Ovary (tissue), 9 donors: Measurements from ENCODE around the gene ATP6V1B1. TPM values are rescaled to one million over a fixed set of nuclear protein-coding genes. Genes with fewer than 3 reads are reported as not detected.

Source experiments
- DNase-seq, 5 donors: peaks; one replicate each; pipeline ENCODE4 v3.0.0-alpha.2; 2019 to 2020
- H3K27ac ChIP-seq, 2 donors: fragments of 200-600 bp; one replicate each; pipeline versions ENCODE4 v1.5.1 to v1.8.0; 2019 to 2022
- H3K27me3 ChIP-seq: fragments of 200-600 bp; one replicate; pipeline ENCODE4 v1.8.0; 2022
- H3K36me3 ChIP-seq: fragments of 200-600 bp; sonication (generic); one replicate; pipeline ENCODE4 v1.5.1; 2019
- H3K4me1 ChIP-seq: one replicate; pipeline ENCODE4 v1.8.1; 2013; ENCODE audit warnings: mild to moderate bottlenecking, moderate library complexity; ENCODE audit not compliant: insufficient read depth
- H3K4me3 ChIP-seq: fragments of 200-600 bp; sonication (generic); one replicate; pipeline ENCODE4 v1.5.1; 2017
- H3K9me3 ChIP-seq, 2 donors: fragments of 200-600 bp in 1 of 2; sonication (generic) in 1 of 2; one replicate each; pipeline versions ENCODE4 v1.5.1 to v1.8.1; 2013 to 2019; ENCODE audit warnings: mild to moderate bottlenecking in 1 of 2, moderate library complexity in 1 of 2
- CTCF ChIP-seq, 3 donors: fragments of 450-650 bp in 2 of 3; fragments of 200-600 bp in 1 of 3; IDR thresholded peaks; one replicate each; pipeline versions ENCODE4 v1.5.1 to v1.8.0; 2016 to 2022; ENCODE audit warnings: antibody characterized with exemption in 3 of 3, mild to moderate bottlenecking in 1 of 3
- EP300 ChIP-seq: sonication (generic); formaldehyde crosslinking; IDR thresholded peaks from one replicate; pipeline ENCODE4 v1.6.1; 2017; ENCODE audit warnings: antibody characterized with exemption
- POLR2A ChIP-seq: fragments of 450-650 bp; IDR thresholded peaks from one replicate; pipeline ENCODE4 v1.6.1; 2017; ENCODE audit warnings: antibody characterized with exemption, mild to moderate bottlenecking, moderate library complexity
- WGBS, 3 donors: extraction: QIAGEN DNeasy Blood & Tissue Kit in 1 of 3; methylation state at CpG; one replicate each; pipeline versions ENCODE4 v1.1.5 to v1.1.7; 2013 to 2017; 5-methylcytosine and 5-hydroxymethylcytosine counted together
- intact Hi-C, 4 donors: fragments of 100-400 bp; cut with DNase I; formaldehyde crosslinking; loops; one replicate each; pipeline versions ENCODE4 v1.11.0 to v1.15.1; 2022 to 2023
- polyA plus RNA-seq, 2 donors: library from polyadenylated mRNA; stranded (reverse); fragments of 200-250 nt in 1 of 2; fragments of 350-450 nt in 1 of 2; fragmentation: Illumina TruSeq in 1 of 2; extraction: RNeasy Lipid Tissue Mini Kit (QIAGEN cat#74804) in 1 of 2; gene quantifications; one replicate each; pipeline ENCODE4 v1.2.3, GENCODE V29; 2013 to 2014
- total RNA-seq, 7 donors: library from RNA; depleted of rRNA in 2 of 7; stranded (reverse); fragments of >200 nt in 2 of 7; fragmentation: NEBNext Ultra II Directional in 3 of 7; extraction: Animal tissue kit (Norgen Biotek cat#: 25700) in 3 of 7; gene quantifications; one replicate each; pipeline versions ENCODE4 v1.1.0 to v1.2.4, GENCODE V29; 2016 to 2023
- donor health status: DM: no; HTN: no; CAD: no; lungs with moderate emphysema.
- donor health status: DM: no; HTN: no; CAD: no.
- donor health status: Bipolar disorder and iron deficiency.
- donor health status: DM: yes; HTN: yes; CAD: no.
- donor health status: DM: no; HTN: no; CAD: no.
- donor health status: DM: yes; HTN: yes; CAD: no.

ATP6V1B1 gene
- total and polyA plus RNA-seq, 9 donors = 0.62 to 11.9 (median 1.6) TPM; not detected in 1

DNA sequence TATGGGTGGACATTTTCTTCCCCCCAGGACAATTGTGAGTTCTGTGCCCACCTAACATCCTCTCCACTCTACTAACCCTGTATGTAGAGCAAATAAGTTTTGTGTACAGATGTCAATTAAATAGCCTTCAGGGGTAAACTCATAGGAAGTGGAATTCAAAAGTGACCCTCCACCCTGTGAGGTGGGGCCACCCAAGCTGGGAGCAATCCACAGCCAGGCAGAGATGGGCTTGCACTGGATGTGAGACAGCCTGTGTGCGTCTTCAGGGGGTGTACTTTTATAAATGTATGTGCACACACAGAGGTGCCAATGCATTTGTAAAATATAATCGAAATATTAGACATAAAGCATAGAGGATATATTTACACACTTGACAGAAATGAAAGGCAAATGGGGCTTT lies 33.1 kb upstream of the ATP6V1B1 start:
- whole genome bisulfite sequencing, 3 donors = 84 to 98% (median 89%) methylated on average over 2 of the region's 2 CpGs
- DNase-seq = no peak
- Histone ChIP-seq H3K36me3 (no peaks in the 10 kb centered on the region), H3K4me1 (peaks cover 9% of the 10 kb centered on the region), H3K9me3 (no peaks in the 10 kb centered on the region), H3K27ac (no peak overlapping the region), H3K4me3 (no peak overlapping the region), H3K27me3 (no peaks in the 10 kb centered on the region)
- no peak for TF ChIP-seq EP300
- no peak for TF ChIP-seq POLR2A
- TF ChIP-seq CTCF (IDR thresholded peaks at IDR 0.05) = no peak
- intact Hi-C loops = no loop called here

DNA sequence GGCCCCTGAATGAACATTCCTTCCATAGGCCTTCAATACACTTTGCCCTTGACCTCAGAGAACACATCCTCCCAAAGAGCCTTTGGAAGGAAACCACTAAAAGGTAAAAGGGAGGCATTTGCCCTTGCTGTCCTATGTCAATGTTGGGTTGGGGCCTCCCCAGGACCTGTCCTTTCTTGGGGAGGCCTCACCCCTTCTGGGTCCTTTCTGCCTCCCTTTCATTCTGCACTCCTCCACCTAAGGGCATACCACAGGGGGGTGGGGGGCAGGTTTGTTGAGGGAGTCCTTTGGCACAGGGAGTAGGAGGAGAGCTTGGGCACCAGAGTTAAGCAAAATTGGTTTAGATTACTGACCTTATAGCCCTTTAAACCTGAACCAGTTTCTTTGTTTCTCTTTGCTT lies 32.5 kb upstream of the ATP6V1B1 start:
- H3K36me3 ChIP-seq = no peaks in the 10 kb centered on the region
- no peak for DNase-seq
- H3K4me3 ChIP-seq = no peak overlapping the region

DNA sequence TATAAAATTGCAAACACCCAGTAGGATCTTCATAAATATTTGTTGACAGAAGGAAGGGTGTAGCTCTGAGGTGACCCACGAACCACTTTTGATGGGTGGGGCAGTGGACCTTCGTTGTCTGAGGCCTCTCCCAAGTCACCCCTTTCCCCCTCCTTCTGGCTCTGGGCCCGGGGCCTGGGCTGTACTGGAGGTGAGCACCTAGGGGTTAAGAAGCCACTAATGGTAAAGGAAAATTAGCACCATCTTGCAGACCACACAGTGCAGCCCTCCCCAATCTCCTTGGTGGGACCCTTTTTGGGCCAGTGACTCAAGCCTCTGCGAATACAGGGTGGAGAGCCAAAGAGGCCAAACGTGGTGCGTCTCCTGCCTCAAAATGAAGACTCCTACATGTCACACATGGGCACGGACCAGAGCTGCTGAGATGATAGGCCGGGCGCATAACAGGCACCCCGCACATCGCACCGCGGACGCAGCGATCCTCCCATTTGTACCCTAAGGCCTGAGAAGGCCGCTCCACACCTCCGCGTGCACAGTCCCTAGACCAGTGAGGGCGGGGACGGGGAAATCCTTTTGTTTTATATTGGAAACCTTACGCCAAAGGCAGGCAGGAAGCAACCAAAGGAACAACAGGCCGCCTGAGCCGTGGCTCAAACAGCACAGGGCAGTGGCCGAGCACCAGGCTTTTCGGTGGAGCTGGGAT lies 31.9 kb upstream of the ATP6V1B1 start:
- WGBS, 3 donors = 70 to 76% (median 71%) methylated on average over 25 of the region's 25 CpGs
- TF ChIP-seq EP300 (no peak), CTCF (IDR thresholded peaks at IDR 0.05) (no peak), POLR2A (no peak)
- Histone ChIP-seq H3K27ac (no peak overlapping the region), H3K4me3 (no peak overlapping the region), H3K4me1 (peaks cover 9% of the 10 kb centered on the region), H3K9me3 (no peaks in the 10 kb centered on the region), H3K27me3 (no peaks in the 10 kb centered on the region), H3K36me3 (no peaks in the 10 kb centered on the region)
- no peak for DNase-seq
- intact Hi-C loops = no loop called here

More for the DNA sequence above, 32.5 kb upstream of the ATP6V1B1 start:
- peaks cover 9% of the 10 kb centered on the region for H3K4me1 ChIP-seq
- no peaks in the 10 kb centered on the region for H3K27me3 ChIP-seq
- no peaks in the 10 kb centered on the region for H3K9me3 ChIP-seq
- H3K27ac ChIP-seq = no peak overlapping the region
- no peak for TF ChIP-seq CTCF (IDR thresholded peaks at IDR 0.05)
- TF ChIP-seq POLR2A = no peak
- no peak for TF ChIP-seq EP300
- intact Hi-C loops = no loop called here

DNA sequence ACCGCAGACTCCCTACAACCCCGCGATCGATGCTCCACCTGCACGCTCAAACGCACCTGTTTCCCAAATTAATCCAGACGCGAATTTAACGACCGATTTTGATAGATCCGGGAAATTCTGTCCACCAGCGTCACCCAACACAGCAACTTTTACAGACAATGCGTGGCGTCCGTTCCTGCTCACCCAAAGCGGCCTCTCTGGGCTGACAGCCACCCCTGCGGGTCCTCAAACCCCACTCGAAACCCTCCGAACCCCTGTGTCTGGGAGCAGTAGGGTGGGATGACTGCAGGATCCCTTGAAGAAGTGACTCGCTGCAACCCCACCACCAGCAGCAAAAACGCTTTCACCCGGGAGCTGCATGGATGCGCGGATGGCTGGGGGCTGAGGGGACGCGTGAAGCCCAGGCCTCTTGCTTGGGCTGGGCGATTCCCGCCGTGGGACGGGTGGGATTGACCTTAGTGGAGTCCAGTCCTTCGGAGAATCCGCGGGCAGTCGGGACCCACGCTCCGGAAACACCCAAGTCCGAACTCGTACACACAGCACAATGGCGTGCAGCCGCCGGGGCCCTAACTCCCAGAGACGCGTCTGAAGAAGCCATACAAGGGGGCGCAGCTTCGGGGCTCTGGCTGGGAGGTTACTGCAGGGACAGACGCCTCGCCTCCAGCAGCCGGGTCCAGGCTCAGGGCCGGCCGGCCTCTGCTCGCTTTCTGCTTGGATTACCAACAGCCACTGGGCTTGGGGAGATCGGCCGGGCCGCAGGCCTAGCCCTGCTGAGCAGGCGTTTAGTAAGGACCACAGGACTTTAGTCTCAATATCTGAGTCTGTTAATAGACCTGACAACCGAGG lies 31.1 kb upstream of the ATP6V1B1 start:
- H3K9me3 ChIP-seq = no peaks in the 10 kb centered on the region
- no peak overlapping the region for H3K4me3 ChIP-seq
- H3K4me1 ChIP-seq = peaks cover 9% of the 10 kb centered on the region
- no peak overlapping the region for H3K27ac ChIP-seq
- 53 to 54% (median 53%) methylated on average over 55 to 56 of the region's 56 CpGs for WGBS, 3 donors
- no peaks in the 10 kb centered on the region for H3K27me3 ChIP-seq
- no peak for DNase-seq
- intact Hi-C loops = no loop called here
- TF ChIP-seq POLR2A = no peak
- TF ChIP-seq EP300 = no peak
- no peak for TF ChIP-seq CTCF (IDR thresholded peaks at IDR 0.05)
- no peaks in the 10 kb centered on the region for H3K36me3 ChIP-seq
